Activated T-cell treated with anti-CD3 and anti-CD28 coated beads for 24 hours (primary cell): Measurements from ENCODE around the gene CEMIP.

Experiments used
- DNase-seq: peaks from one replicate; pipeline ENCODE4 v3.0.0-alpha.2; 2020; ENCODE audit warnings: low read depth

Gene CEMIP

GRCh38 chr15:80822676-80823075 lies 43.5 kb downstream of the CEMIP start:
- no peak for DNase-seq

- DNase-seq = no peak
These were observed 44.0 kb downstream of the CEMIP start for GRCh38 chr15:80823120-80823519.

- no peak for DNase-seq
These were observed 44.8 kb downstream of the CEMIP start for GRCh38 chr15:80823995-80824394.

- DNase-seq = no peak
These were observed 46.3 kb downstream of the CEMIP start for GRCh38 chr15:80825361-80826030.

- no peak for DNase-seq
These were observed 49.6 kb downstream of the CEMIP start for GRCh38 chr15:80828796-80829195.

GRCh38 chr15:80830677-80831076 lies 51.5 kb downstream of the CEMIP start:
- no peak for DNase-seq

- DNase-seq = no peak
These were observed 52.0 kb downstream of the CEMIP start for GRCh38 chr15:80831192-80831591.

GRCh38 chr15:80831606-80832224 lies 52.5 kb downstream of the CEMIP start:
- no peak for DNase-seq

GRCh38 chr15:80832686-80833085 lies 53.5 kb downstream of the CEMIP start:
- no peak for DNase-seq

- no peak for DNase-seq
These were observed 55.2 kb downstream of the CEMIP start for GRCh38 chr15:80834402-80834801.

GRCh38 chr15:80834906-80835305 lies 55.7 kb downstream of the CEMIP start:
- DNase-seq = no peak

GRCh38 chr15:80835336-80835735 lies 56.2 kb downstream of the CEMIP start:
- no peak for DNase-seq

- no peak for DNase-seq
These were observed 57.1 kb downstream of the CEMIP start for GRCh38 chr15:80836223-80836622.

- DNase-seq = no peak
These were observed 57.8 kb downstream of the CEMIP start for GRCh38 chr15:80837006-80837405.

GRCh38 chr15:80838012-80838411 lies 58.8 kb downstream of the CEMIP start:
- DNase-seq = no peak

- DNase-seq = no peak
These were observed 59.5 kb downstream of the CEMIP start for GRCh38 chr15:80838666-80839065.

GRCh38 chr15:80839764-80840130 lies 60.6 kb downstream of the CEMIP start:
- DNase-seq = no peak

- DNase-seq = no peak
These were observed 61.3 kb downstream of the CEMIP start for GRCh38 chr15:80840182-80841130.

- DNase-seq = no peak
These were observed 62.4 kb downstream of the CEMIP start for GRCh38 chr15:80841541-80841940.

GRCh38 chr15:80844011-80844732 lies 65.0 kb downstream of the CEMIP start:
- DNase-seq = no peak

- DNase-seq = no peak
These were observed 67.1 kb downstream of the CEMIP start for GRCh38 chr15:80846031-80846815.
